GM12878 (cell line): Measurements from ENCODE around the gene RAP1GAP2. TPM values are rescaled to one million over a fixed set of nuclear protein-coding genes. Genes with fewer than 3 reads are reported as not detected.

Experiments used
- ATAC-seq: fragments of 200-7000 bp; cut with Tn5 transposase; 3 replicates; pipeline ENCODE4 v1.9.1; 2020; ENCODE audit warnings: mild to moderate bottlenecking, moderate library complexity
- BruUV-seq: library from RNA; stranded (reverse); fragments of 400-500 nt; replicated peaks from 2 replicates; lab custom pipeline; 2021; lab: Mats Ljungman, UMichigan
- CTCF ChIA-PET: fragments of 300-600 bp; sonication (Branson Sonifier 250); formaldehyde crosslinking; extraction: SDS; loops from one replicate; lab custom pipeline; 2021; ENCODE audit warnings: inconsistent platforms; lab: Yijun Ruan, JAX
- POLR2A ChIA-PET: fragments of 350-600 bp; formaldehyde crosslinking; extraction: SDS; loops from one replicate; lab custom pipeline; 2021; ENCODE audit warnings: inconsistent platforms; lab: Charles Lee
- RAD21 ChIA-PET: fragments of 300-600 bp; sonication (Branson Sonifier 250); formaldehyde crosslinking; loops from one replicate; lab custom pipeline; 2023; ENCODE audit warnings: antibody characterized with exemption; ENCODE audit not compliant: unreplicated experiment; lab: Charles Lee
- SMC1A ChIA-PET: fragments of 300-600 bp; sonication (Branson Sonifier 250); formaldehyde crosslinking; loops from one replicate; lab custom pipeline; 2023; ENCODE audit not compliant: unreplicated experiment, uncharacterized antibody; lab: Charles Lee
- DNase-seq: peaks from one replicate; pipeline ENCODE4 v3.0.0-alpha.2; 2011; ENCODE audit warnings: low read depth, low spot score
- FAIRE-seq: peaks from 3 replicates; lab custom pipeline; 2011; peaks lifted over from hg19 to GRCh38; lab: Jason Lieb, UNC
- H2AFZ ChIP-seq: 2 replicates; pipeline ENCODE4 v1.6.0; 2011; ENCODE audit warnings: low read depth, low read length, control low read depth; ENCODE audit not compliant: control insufficient read depth
- H3K27ac ChIP-seq: 2 replicates; pipeline ENCODE4 v1.5.1; 2011; ENCODE audit warnings: control low read depth; ENCODE audit not compliant: control insufficient read depth, insufficient read depth
- H3K27me3 ChIP-seq, 2 experiments: replicated peaks in 1 of 2; 2 replicates each; pipeline versions ENCODE4 v1.6.0 to v1.6.1; 2011; ENCODE audit warnings: low read length in 1 of 2; ENCODE audit not compliant: control insufficient read depth in 2 of 2, insufficient read depth in 2 of 2
- H3K36me3 ChIP-seq, 2 experiments: 2 replicates each; pipeline ENCODE4 v1.5.1; 2011; ENCODE audit warnings: low read length in 1 of 2; ENCODE audit not compliant: control insufficient read depth in 2 of 2, insufficient read depth in 2 of 2
- H3K4me1 ChIP-seq: 2 replicates; pipeline ENCODE4 v1.6.1; 2011; ENCODE audit warnings: mild to moderate bottlenecking, low read length, moderate library complexity, mixed read lengths; ENCODE audit not compliant: control insufficient read depth, insufficient read depth
- H3K4me2 ChIP-seq: 2 replicates; pipeline ENCODE4 v1.6.0; 2011; ENCODE audit warnings: control low read depth; ENCODE audit not compliant: control insufficient read depth, insufficient read depth
- H3K4me3 ChIP-seq: fragments of 200-600 bp; sonication (generic); 2 replicates; pipeline ENCODE4 v1.5.1; 2016
- H3K79me2 ChIP-seq: 2 replicates; pipeline ENCODE4 v1.6.0; 2011; ENCODE audit warnings: low read length; ENCODE audit not compliant: control insufficient read depth, insufficient read depth
- H3K9ac ChIP-seq: 2 replicates; pipeline ENCODE4 v1.8.0; 2011; ENCODE audit warnings: low read length, control low read depth, mixed read lengths; ENCODE audit not compliant: control insufficient read depth, insufficient read depth
- H3K9me3 ChIP-seq: replicated peaks from 3 replicates; pipeline ENCODE4 v1.5.1; 2011; ENCODE audit warnings: mild to moderate bottlenecking, low read length; ENCODE audit not compliant: control insufficient read depth, insufficient read depth
- H4K20me1 ChIP-seq: 2 replicates; pipeline ENCODE4 v1.6.0; 2011; ENCODE audit not compliant: control insufficient read depth, insufficient read depth
- ATF7 ChIP-seq: fragments of 450-650 bp; IDR thresholded peaks from 2 replicates; pipeline ENCODE4 v1.6.1; 2016; ENCODE audit warnings: low read depth, mild to moderate bottlenecking
- BRCA1 ChIP-seq: IDR thresholded peaks from 2 replicates; pipeline ENCODE4 v1.6.1; 2011; ENCODE audit warnings: low read depth, low read length, improper control_type of control experiment
- CBX3 ChIP-seq: fragments of 200-600 bp; sonication (generic); IDR thresholded peaks from 2 replicates; pipeline ENCODE4 v1.6.1; 2016; ENCODE audit warnings: low read depth, borderline replicate concordance
- IRF4 ChIP-seq: IDR thresholded peaks from 2 replicates; pipeline ENCODE4 v1.6.1; 2011; ENCODE audit warnings: low read depth, low read length
- KLF5 ChIP-seq: fragments of 450-650 bp; IDR thresholded peaks from 2 replicates; pipeline ENCODE4 v1.6.1; 2014; ENCODE audit warnings: mild to moderate bottlenecking; ENCODE audit not compliant: partially characterized antibody
- MTA3 ChIP-seq: IDR thresholded peaks from 2 replicates; pipeline ENCODE4 v1.6.1; 2012; ENCODE audit warnings: low read length, inconsistent platforms, borderline replicate concordance
- NFYA ChIP-seq: IDR thresholded peaks from 2 replicates; pipeline ENCODE4 v1.6.1; 2011; ENCODE audit warnings: low read depth, mild to moderate bottlenecking, low read length, improper control_type of control experiment, borderline replicate concordance
- PAX5 ChIP-seq: IDR thresholded peaks from 2 replicates; pipeline ENCODE4 v1.6.1; 2011; ENCODE audit warnings: low read depth, low read length, borderline replicate concordance
- PRDM15 ChIP-seq: fragments of 450-650 bp; formaldehyde crosslinking; IDR thresholded peaks from 2 replicates; pipeline ENCODE4 v1.4.0; 2020; ENCODE audit warnings: mild to moderate bottlenecking, moderate library complexity
- RELA ChIP-seq: fragments of 450-650 bp; IDR thresholded peaks from 2 replicates; pipeline ENCODE4 v1.8.0; 2014; ENCODE audit warnings: borderline replicate concordance; ENCODE audit not compliant: partially characterized antibody
- TBL1XR1 ChIP-seq: IDR thresholded peaks from 2 replicates; pipeline ENCODE4 v1.6.1; 2012; ENCODE audit warnings: low read depth, low read length, improper control_type of control experiment
- WRNIP1 ChIP-seq: IDR thresholded peaks from 2 replicates; pipeline ENCODE4 v1.6.1; 2011; ENCODE audit warnings: low read depth, low read length, improper control_type of control experiment, borderline replicate concordance
- ZBTB33 ChIP-seq: fragments of 450-650 bp; IDR thresholded peaks from 2 replicates; pipeline ENCODE4 v1.6.1; 2017; ENCODE audit warnings: mild to moderate bottlenecking
- WGBS: methylation state at CpG from one replicate; pipeline ENCODE4 v1.1.6; 2016; ENCODE audit warnings: low lambda C conversion rate; ENCODE audit not compliant: insufficient replicate concordance, insufficient coverage; ENCODE audit errors: missing lambda C conversion rate; 5-methylcytosine and 5-hydroxymethylcytosine counted together
- in situ Hi-C: fragments of 300-500 bp; cut with MboI; formaldehyde crosslinking; loops from 9 replicates; pipeline ENCODE4 v1.14.3; 2018; ENCODE audit warnings: mixed read lengths
- intact Hi-C: fragments of 100-400 bp; cut with micrococcal nuclease; formaldehyde crosslinking; loops from one replicate; pipeline ENCODE4 v1.14.2; 2022; ENCODE audit not compliant: unreplicated experiment
- polyA plus RNA-seq, 11 experiments: library from polyadenylated mRNA; depleted of rRNA in 4 of 11; unstranded in 6 of 11; stranded (reverse) in 5 of 11; fragments of >200 nt; fragmentation: Nextera tagmentation in 4 of 11; fragmentation: Illumina TruSeq in 1 of 11; extraction: Ambion mirVana in 4 of 11; extraction: Trizol in 1 of 11; gene quantifications; 1 replicate in 1 of 11; 2 replicates in 10 of 11; pipeline versions ENCODE4 v1.2.1 to v1.2.3, GENCODE V29; 2011 to 2016; ENCODE audit warnings: inconsistent platforms in 2 of 11, missing spikeins in 2 of 11, low read depth in 1 of 11
- total RNA-seq, 4 experiments: library from RNA; depleted of rRNA in 3 of 4; stranded (reverse); fragments of >200 nt in 3 of 4; fragmentation: Illumina TruSeq in 1 of 4; extraction: Trizol in 1 of 4; gene quantifications; 2 replicates each; pipeline versions ENCODE4 v1.2.1 to v1.2.3, GENCODE V29; 2013 to 2021

Gene RAP1GAP2
- total and polyA plus RNA-seq, 10 of the 15 experiments (the other 5 are each of a cell fraction or from before 2014, with no cell fraction given): 0.03 to 0.95 (median 0.49) TPM; not detected in 2

GRCh38 chr17:2876467-2876866 lies 80.2 kb downstream of the RAP1GAP2 start:
- DNase-seq: no peak
- H3K27ac ChIP-seq: no peak overlapping the region
- no peak overlapping the region for H3K9ac ChIP-seq
- H3K4me1 ChIP-seq: no peaks in the 10 kb centered on the region
- FAIRE-seq: no peak
- SMC1A ChIA-PET: no interaction called here
- H3K4me2 ChIP-seq: no peak overlapping the region
- CTCF ChIA-PET: no interaction called here
- TF ChIP-seq NFYA (no peak), ATF7 (no peak), MTA3 (no peak), IRF4 (no peak), ZBTB33 (no peak), CBX3 (no peak), KLF5 (no peak), TBL1XR1 (no peak), WRNIP1 (no peak), PAX5 (no peak), PRDM15 (CRISPR knock-in tag) (no peak), RELA (no peak), BRCA1 (no peak)
- TF ChIP-seq, all 136 proteins: peak for 0
- WGBS: 51% methylated on average over 6 of the region's 6 CpGs
- Histone ChIP-seq H4K20me1 (no peaks in the 10 kb centered on the region), H3K27me3 (no peaks in the 10 kb centered on the region), H2AFZ (no peak overlapping the region), H3K9me3 (no peaks in the 10 kb centered on the region), H3K4me3 (no peak overlapping the region), H3K79me2 (no peaks in the 10 kb centered on the region), H3K36me3 (no peaks in the 10 kb centered on the region)
- intact Hi-C loops (no loop called here), in situ Hi-C loops (no loop called here)
- no peak for ATAC-seq
- POLR2A ChIA-PET: no interaction called here
- RAD21 ChIA-PET: no interaction called here
- no TSS peak for BruUV-seq
